HepG2 (cell line): Measurements from ENCODE around the gene YPEL4. TPM values are rescaled to one million over a fixed set of nuclear protein-coding genes. Genes with fewer than 3 reads are reported as not detected.

Experiments used
- HMGXB3 ChIP-seq: sonication (generic); formaldehyde crosslinking; IDR thresholded peaks from 2 replicates; pipeline ENCODE4 v1.4.0; 2020; ENCODE audit warnings: missing genetic modification reagents, borderline replicate concordance
- MAZ ChIP-seq, 2 experiments: sonication (generic) in 1 of 2; formaldehyde crosslinking in 1 of 2; IDR thresholded peaks; 2 replicates each; pipeline versions ENCODE4 v1.5.0 to v1.6.1; 2012 to 2020; ENCODE audit warnings: low read depth in 2 of 2, mild to moderate bottlenecking in 2 of 2, borderline replicate concordance in 1 of 2, improper control_type of control experiment in 1 of 2, low read length in 1 of 2, missing genetic modification reagents in 1 of 2, moderate library complexity in 1 of 2
- MIER3 ChIP-seq: IDR thresholded peaks from 2 replicates; pipeline ENCODE4 v1.6.1; 2016; ENCODE audit warnings: missing compliant biosample characterization, borderline replicate concordance
- PHF20 ChIP-seq: sonication (generic); formaldehyde crosslinking; IDR thresholded peaks from 2 replicates; pipeline ENCODE4 v1.5.0; 2020; ENCODE audit warnings: mild to moderate bottlenecking, missing genetic modification reagents
- RXRB ChIP-seq: IDR thresholded peaks from 2 replicates; pipeline ENCODE4 v1.6.1; 2016; ENCODE audit warnings: borderline replicate concordance, missing genetic modification reagents, missing compliant biosample characterization
- SRSF4 ChIP-seq: fragments of 200-400 bp; formaldehyde crosslinking; IDR thresholded peaks from one replicate; pipeline ENCODE4 v1.6.1; 2018; ENCODE audit warnings: mild to moderate bottlenecking, low read depth, low read length, moderate library complexity; ENCODE audit not compliant: poor library complexity, severe bottlenecking
- ZNF225 ChIP-seq: sonication (generic); formaldehyde crosslinking; IDR thresholded peaks from 2 replicates; pipeline ENCODE4 v1.4.0; 2020; ENCODE audit warnings: mild to moderate bottlenecking, missing genetic modification reagents
- ZNF605 ChIP-seq: sonication (generic); formaldehyde crosslinking; IDR thresholded peaks from 2 replicates; pipeline ENCODE4 v1.8.0; 2022; ENCODE audit warnings: mild to moderate bottlenecking, missing genetic modification reagents
- polyA plus RNA-seq, 8 experiments: library from polyadenylated mRNA; depleted of rRNA in 3 of 8; stranded (reverse) in 7 of 8; unstranded in 1 of 8; fragments of >200 nt; fragmentation: Illumina TruSeq in 4 of 8; extraction: Trizol in 4 of 8; gene quantifications; 2 replicates each; pipeline versions ENCODE4 v1.2.1 to v1.2.3, GENCODE V29; 2011 to 2016; ENCODE audit warnings: low read depth in 4 of 8, missing spikeins in 1 of 8, mixed read lengths in 1 of 8; ENCODE audit not compliant: insufficient read depth in 1 of 8
- total RNA-seq, 5 experiments: library from RNA; depleted of rRNA; stranded (reverse); fragments of >200 nt; fragmentation: Illumina TruSeq; extraction: Trizol; gene quantifications; 2 replicates each; pipeline ENCODE4 v1.2.3, GENCODE V29; 2016; ENCODE audit warnings: low read depth in 1 of 5
- TF ChIP-seq, protein P1 (sequence below): sonication (generic); formaldehyde crosslinking; IDR thresholded peaks from 2 replicates; pipeline ENCODE4 v1.5.1; 2020; ENCODE audit warnings: mild to moderate bottlenecking, missing genetic modification reagents, borderline replicate concordance
- TF ChIP-seq, protein P2 (sequence below): sonication (generic); formaldehyde crosslinking; IDR thresholded peaks from 2 replicates; pipeline ENCODE4 v1.4.0; 2020; ENCODE audit warnings: missing genetic modification reagents

YPEL4 gene
- total and polyA plus RNA-seq, 2 of the 13 experiments (the other 11 are each of a cell fraction or from before 2014, with no cell fraction given), result 0.04 TPM; not detected in 1

DNA sequence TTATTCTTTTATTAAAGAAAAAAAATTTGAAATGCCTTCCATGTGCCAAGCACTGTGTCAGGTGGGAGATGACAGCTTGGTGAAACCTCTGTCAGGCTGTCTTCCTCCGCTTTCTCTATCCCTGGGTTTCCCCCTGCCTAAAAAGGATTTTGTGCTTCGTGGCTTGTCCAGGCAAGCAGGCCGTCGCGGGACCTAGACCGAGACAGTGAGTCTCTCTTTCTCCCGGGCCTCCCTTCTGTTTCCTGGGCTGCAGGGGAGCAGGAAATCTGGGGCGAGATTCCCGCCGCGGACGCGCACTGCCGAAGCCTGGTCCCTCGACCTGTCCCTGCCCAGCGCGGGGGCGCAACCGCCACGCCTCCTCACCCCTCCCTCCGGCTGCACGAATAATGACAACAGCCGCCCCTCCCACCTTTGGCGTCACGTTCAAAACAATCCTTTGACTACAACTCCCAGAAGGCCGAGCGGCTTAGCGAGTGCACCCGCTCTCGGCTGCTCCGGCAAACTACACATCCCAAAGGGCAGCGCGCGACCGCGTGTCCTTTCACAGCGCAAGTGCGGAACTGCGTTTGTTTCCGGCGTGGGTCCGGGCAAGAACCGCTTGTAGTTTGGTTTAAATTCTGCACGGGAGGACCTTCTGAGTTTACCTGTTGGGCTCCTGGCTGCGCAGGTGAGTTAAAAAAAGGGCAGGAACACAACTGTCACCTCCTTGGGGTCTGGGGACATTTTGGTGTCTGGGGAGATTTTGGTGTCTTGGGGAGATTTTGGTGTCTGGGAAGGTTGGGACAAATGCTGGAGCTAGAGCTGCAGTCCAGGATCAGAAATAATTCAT lies 7.7 kb upstream of the YPEL4 start, which contains the start of gene CLP1 (continued):
- no peak for TF ChIP-seq ZNF225 (CRISPR knock-in tag)
- TF ChIP-seq, protein P1, sequence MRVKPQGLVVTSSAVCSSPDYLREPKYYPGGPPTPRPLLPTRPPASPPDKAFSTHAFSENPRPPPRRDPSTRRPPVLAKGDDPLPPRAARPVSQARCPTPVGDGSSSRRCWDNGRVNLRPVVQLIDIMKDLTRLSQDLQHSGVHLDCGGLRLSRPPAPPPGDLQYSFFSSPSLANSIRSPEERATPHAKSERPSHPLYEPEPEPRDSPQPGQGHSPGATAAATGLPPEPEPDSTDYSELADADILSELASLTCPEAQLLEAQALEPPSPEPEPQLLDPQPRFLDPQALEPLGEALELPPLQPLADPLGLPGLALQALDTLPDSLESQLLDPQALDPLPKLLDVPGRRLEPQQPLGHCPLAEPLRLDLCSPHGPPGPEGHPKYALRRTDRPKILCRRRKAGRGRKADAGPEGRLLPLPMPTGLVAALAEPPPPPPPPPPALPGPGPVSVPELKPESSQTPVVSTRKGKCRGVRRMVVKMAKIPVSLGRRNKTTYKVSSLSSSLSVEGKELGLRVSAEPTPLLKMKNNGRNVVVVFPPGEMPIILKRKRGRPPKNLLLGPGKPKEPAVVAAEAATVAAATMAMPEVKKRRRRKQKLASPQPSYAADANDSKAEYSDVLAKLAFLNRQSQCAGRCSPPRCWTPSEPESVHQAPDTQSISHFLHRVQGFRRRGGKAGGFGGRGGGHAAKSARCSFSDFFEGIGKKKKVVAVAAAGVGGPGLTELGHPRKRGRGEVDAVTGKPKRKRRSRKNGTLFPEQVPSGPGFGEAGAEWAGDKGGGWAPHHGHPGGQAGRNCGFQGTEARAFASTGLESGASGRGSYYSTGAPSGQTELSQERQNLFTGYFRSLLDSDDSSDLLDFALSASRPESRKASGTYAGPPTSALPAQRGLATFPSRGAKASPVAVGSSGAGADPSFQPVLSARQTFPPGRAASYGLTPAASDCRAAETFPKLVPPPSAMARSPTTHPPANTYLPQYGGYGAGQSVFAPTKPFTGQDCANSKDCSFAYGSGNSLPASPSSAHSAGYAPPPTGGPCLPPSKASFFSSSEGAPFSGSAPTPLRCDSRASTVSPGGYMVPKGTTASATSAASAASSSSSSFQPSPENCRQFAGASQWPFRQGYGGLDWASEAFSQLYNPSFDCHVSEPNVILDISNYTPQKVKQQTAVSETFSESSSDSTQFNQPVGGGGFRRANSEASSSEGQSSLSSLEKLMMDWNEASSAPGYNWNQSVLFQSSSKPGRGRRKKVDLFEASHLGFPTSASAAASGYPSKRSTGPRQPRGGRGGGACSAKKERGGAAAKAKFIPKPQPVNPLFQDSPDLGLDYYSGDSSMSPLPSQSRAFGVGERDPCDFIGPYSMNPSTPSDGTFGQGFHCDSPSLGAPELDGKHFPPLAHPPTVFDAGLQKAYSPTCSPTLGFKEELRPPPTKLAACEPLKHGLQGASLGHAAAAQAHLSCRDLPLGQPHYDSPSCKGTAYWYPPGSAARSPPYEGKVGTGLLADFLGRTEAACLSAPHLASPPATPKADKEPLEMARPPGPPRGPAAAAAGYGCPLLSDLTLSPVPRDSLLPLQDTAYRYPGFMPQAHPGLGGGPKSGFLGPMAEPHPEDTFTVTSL (CRISPR knock-in tag), result no peak
- peak; percentile 89 for TF ChIP-seq PHF20 (CRISPR knock-in tag)
- TF ChIP-seq RXRB (CRISPR knock-in tag), result peak; percentile 59; the same call in 1 of the 2 replicates
- peak; percentile 81; the same call in 1 of the 2 replicates for TF ChIP-seq HMGXB3 (CRISPR knock-in tag)
- TF ChIP-seq MIER3 (CRISPR knock-in tag), result peak; percentile 95; the same call in 1 of the 2 replicates
- peak; percentile 81 for TF ChIP-seq ZNF605 (CRISPR knock-in tag)
- TF ChIP-seq SRSF4, result no peak
- TF ChIP-seq MAZ (IDR thresholded peaks at IDR 0.05; ENCODE audit: borderline replicate concordance, low read depth, low read length), result peak; percentile 92
- TF ChIP-seq MAZ (CRISPR knock-in tag; IDR thresholded peaks at IDR 0.05; ENCODE audit: low read depth), result peak; percentile 93
- TF ChIP-seq, protein P2, sequence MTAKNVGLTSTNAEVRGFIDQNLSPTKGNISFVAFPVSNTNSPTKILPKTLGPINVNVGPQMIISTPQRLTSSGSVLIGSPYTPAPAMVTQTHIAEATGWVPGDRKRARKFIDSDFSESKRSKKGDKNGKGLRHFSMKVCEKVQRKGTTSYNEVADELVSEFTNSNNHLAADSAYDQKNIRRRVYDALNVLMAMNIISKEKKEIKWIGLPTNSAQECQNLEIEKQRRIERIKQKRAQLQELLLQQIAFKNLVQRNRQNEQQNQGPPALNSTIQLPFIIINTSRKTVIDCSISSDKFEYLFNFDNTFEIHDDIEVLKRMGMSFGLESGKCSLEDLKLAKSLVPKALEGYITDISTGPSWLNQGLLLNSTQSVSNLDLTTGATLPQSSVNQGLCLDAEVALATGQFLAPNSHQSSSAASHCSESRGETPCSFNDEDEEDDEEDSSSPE, result peak; percentile 89
